ENCODE measurements around the gene GLMN. TPM values are rescaled to one million over a fixed set of nuclear protein-coding genes. Genes with fewer than 3 reads are reported as not detected.

The GLMN gene
- total RNA-seq, 1 experiment from 2014 or later = 23.6 TPM

GRCh38 chr1:92329347-92330129 is 30.8 kb upstream of the GLMN start:
- Mint-ChIP-seq H3K4me3 (no peak overlapping the region), H3K4me1 (peaks cover 0 to 6% of the 10 kb centered on the region in 2 experiments; a peak in 2 of 4 replicates), H3K27ac (no peak overlapping the region), H3K9me3 (peaks cover 30 to 31% of the 10 kb centered on the region in 2 experiments), H3K27me3 (ENCODE audit: low read depth) (no peaks in the 10 kb centered on the region), H3K36me3 (ENCODE audit: insufficient read depth in 1 of 3, low read depth in 3 of 3) (peaks cover 49 to 65% (median 64%) of the 10 kb centered on the region in 3 experiments)
- DNase-seq = no peak
- no peak overlapping the region for H2AFZ ChIP-seq (ENCODE audit: low read length)
- no peaks in the 10 kb centered on the region for H3K79me1 ChIP-seq (ENCODE audit: insufficient read depth, low read depth, low read length, poor library complexity, severe bottlenecking)
- H3K14ac ChIP-seq (ENCODE audit: insufficient read depth, low read length) = no peak overlapping the region
- H3K4ac ChIP-seq (ENCODE audit: low read depth, low read length) = no peak overlapping the region
- no peak overlapping the region for H4K5ac ChIP-seq (ENCODE audit: insufficient read length, low read depth, low read length)
- no peak overlapping the region for H2BK120ac ChIP-seq (ENCODE audit: low read depth, low read length, poor library complexity, severe bottlenecking)
- WGBS (ENCODE audit: extremely low coverage, insufficient read length, low lambda C conversion rate) = no CpG with 5 or more reads among the region's 6 CpGs
- H4K91ac ChIP-seq (ENCODE audit: insufficient read length, low read depth, low read length) = no peak overlapping the region
- no peaks in the 10 kb centered on the region for H4K20me1 ChIP-seq (ENCODE audit: control insufficient read depth, insufficient read depth, insufficient read length)
- H3K9me3 ChIP-seq (ENCODE audit: control insufficient read depth, low read depth, low read length) = no peaks in the 10 kb centered on the region
- no peak overlapping the region for H2BK5ac ChIP-seq (ENCODE audit: insufficient read length, low read length)
- TF ChIP-seq CTCF (conservative IDR thresholded peaks at IDR 0.05) = no peak
- H2AK5ac ChIP-seq (ENCODE audit: insufficient read length, low read length) = no peak overlapping the region
- H3K56ac ChIP-seq (ENCODE audit: insufficient read length, low read depth, low read length) = no peak overlapping the region
- no peak overlapping the region for H3K4me2 ChIP-seq (ENCODE audit: insufficient read depth, insufficient read length, low read length)
- H3K79me2 ChIP-seq (ENCODE audit: insufficient read depth, low read length) = no peaks in the 10 kb centered on the region; the same call in 1 of the 2 replicates
- no peaks in the 10 kb centered on the region for H3K23me2 ChIP-seq (ENCODE audit: insufficient read length, low read depth, low read length, poor library complexity, severe bottlenecking)
- no peak overlapping the region for H4K8ac ChIP-seq (replicated peaks; ENCODE audit: insufficient read length, low read depth, low read length)
- H3K4me1 ChIP-seq (ENCODE audit: insufficient read depth, low read length) = no peaks in the 10 kb centered on the region
- no peak overlapping the region for H3K23ac ChIP-seq (ENCODE audit: insufficient read length, low read depth, low read length)
- H2BK12ac ChIP-seq (ENCODE audit: insufficient read length, low read depth, low read length) = no peak overlapping the region
- no peak overlapping the region for H3K27ac ChIP-seq (ENCODE audit: insufficient read length, low read depth, low read length)
- H3K9ac ChIP-seq (ENCODE audit: extremely low read depth, insufficient read length, low read length) = no peak overlapping the region
- no peak overlapping the region for H2BK20ac ChIP-seq (ENCODE audit: low read depth, low read length, poor library complexity, severe bottlenecking)
- no peak overlapping the region for H3T11ph ChIP-seq (ENCODE audit: low read length)
- H3K18ac ChIP-seq (ENCODE audit: insufficient read length, low read depth, low read length) = no peak overlapping the region
- H2BK15ac ChIP-seq (ENCODE audit: low read depth, low read length) = no peak overlapping the region
- H3K27me3 ChIP-seq (ENCODE audit: insufficient read depth, low read length) = no peaks in the 10 kb centered on the region
